IMR-90 (cell line): ENCODE results near the gene PDLIM5. TPM values are rescaled to one million over a fixed set of nuclear protein-coding genes. Genes with fewer than 3 reads are reported as not detected.

Experiments
- ATAC-seq: fragments of 200-7000 bp; cut with Tn5 transposase; 2 replicates; pipeline ENCODE4 v1.9.1; 2020; ENCODE audit warnings: low read depth, mild to moderate bottlenecking, moderate library complexity
- BruUV-seq: library from RNA; stranded (reverse); fragments of 400-500 nt; replicated peaks from 2 replicates; lab custom pipeline; 2021; lab: Mats Ljungman, UMichigan
- CTCF ChIA-PET: fragments of 300-600 bp; formaldehyde crosslinking; extraction: SDS; loops from one replicate; lab custom pipeline; 2021; ENCODE audit warnings: antibody characterized with exemption; lab: Yijun Ruan, JAX
- POLR2A ChIA-PET: fragments of 300-600 bp; sonication (Branson Sonifier 250); formaldehyde crosslinking; loops from one replicate; lab custom pipeline; 2022; ENCODE audit warnings: antibody characterized with exemption; ENCODE audit not compliant: unreplicated experiment; lab: Charles Lee
- DNase-seq: peaks from one replicate; pipeline ENCODE4 v3.0.0; 2013
- H2AFZ ChIP-seq: replicated peaks from 2 replicates; pipeline ENCODE3; 2013; ENCODE audit warnings: low read length, mild to moderate bottlenecking; ENCODE audit not compliant: poor library complexity
- H2AK5ac ChIP-seq: 2 replicates; pipeline ENCODE4 v1.6.1; 2013; ENCODE audit warnings: low read depth, low read length, inconsistent platforms
- H2AK9ac ChIP-seq: replicated peaks from 2 replicates; pipeline ENCODE3; 2013; ENCODE audit warnings: mild to moderate bottlenecking, low read depth, low read length, moderate library complexity; ENCODE audit not compliant: poor library complexity
- H2BK120ac ChIP-seq: 2 replicates; pipeline ENCODE4 v1.6.1; 2013; ENCODE audit warnings: low read depth, low read length, inconsistent platforms
- H2BK15ac ChIP-seq: 3 replicates; pipeline ENCODE4 v1.6.1; 2013; ENCODE audit warnings: low read depth, low read length, inconsistent platforms
- H2BK20ac ChIP-seq: 2 replicates; pipeline ENCODE4 v1.6.1; 2013; ENCODE audit warnings: low read depth, mild to moderate bottlenecking, inconsistent platforms, low read length, moderate library complexity
- H2BK5ac ChIP-seq: 2 replicates; pipeline ENCODE4 v1.6.1; 2013; ENCODE audit warnings: mild to moderate bottlenecking, low read depth, low read length, inconsistent platforms; ENCODE audit not compliant: poor library complexity, severe bottlenecking
- H3K14ac ChIP-seq: replicated peaks from 2 replicates; pipeline ENCODE4 v1.6.1; 2013; ENCODE audit warnings: low read depth, low read length, inconsistent platforms
- H3K18ac ChIP-seq: 2 replicates; pipeline ENCODE4 v1.6.1; 2013; ENCODE audit warnings: low read depth, low read length, control low read depth
- H3K23ac ChIP-seq: 2 replicates; pipeline ENCODE4 v1.6.1; 2013; ENCODE audit warnings: low read depth, low read length, inconsistent platforms
- H3K27ac ChIP-seq: 2 replicates; pipeline ENCODE4 v1.5.1; 2013; ENCODE audit warnings: mild to moderate bottlenecking, control low read depth, low read length; ENCODE audit not compliant: insufficient read depth
- H3K27me3 ChIP-seq: 2 replicates; pipeline ENCODE4 v1.6.1; 2013; ENCODE audit warnings: low read length; ENCODE audit not compliant: control insufficient read depth, insufficient read depth
- H3K36me3 ChIP-seq: 2 replicates; pipeline ENCODE4 v1.6.1; 2013; ENCODE audit warnings: low read length, mixed read lengths; ENCODE audit not compliant: control insufficient read depth, insufficient read depth
- H3K4ac ChIP-seq: 2 replicates; pipeline ENCODE4 v1.6.1; 2013; ENCODE audit warnings: low read depth, low read length, inconsistent platforms
- H3K4me1 ChIP-seq: 2 replicates; pipeline ENCODE4 v1.6.1; 2013; ENCODE audit warnings: low read length, mixed read lengths; ENCODE audit not compliant: control insufficient read depth, insufficient read depth
- H3K4me2 ChIP-seq: 2 replicates; pipeline ENCODE4 v1.6.1; 2013; ENCODE audit warnings: low read depth, mild to moderate bottlenecking, control low read depth, low read length, moderate library complexity
- H3K4me3 ChIP-seq: 2 replicates; pipeline ENCODE4 v1.5.1; 2013; ENCODE audit warnings: low read depth, mild to moderate bottlenecking, control low read depth, low read length, moderate library complexity; ENCODE audit not compliant: insufficient read depth
- H3K56ac ChIP-seq: 2 replicates; pipeline ENCODE4 v1.6.1; 2013; ENCODE audit warnings: low read length, inconsistent platforms; ENCODE audit not compliant: insufficient read depth; ENCODE audit errors: extremely low read depth
- H3K79me1 ChIP-seq, 2 experiments: 2 replicates each; pipeline ENCODE4 v1.6.1; 2013; ENCODE audit warnings: low read length in 2 of 2, inconsistent platforms in 1 of 2, low read depth in 1 of 2
- H3K9ac ChIP-seq: 2 replicates; pipeline ENCODE4 v1.6.1; 2013; ENCODE audit warnings: low read depth, low read length, control low read depth
- H3K9me1 ChIP-seq: 2 replicates; pipeline ENCODE4 v1.6.1; 2013; ENCODE audit warnings: low read length, inconsistent platforms; ENCODE audit not compliant: insufficient read depth
- H3K9me3 ChIP-seq: 2 replicates; pipeline ENCODE4 v1.6.1; 2013; ENCODE audit warnings: low read length; ENCODE audit not compliant: control insufficient read depth, insufficient read depth
- H4K20me1 ChIP-seq: 2 replicates; pipeline ENCODE4 v1.6.1; 2013; ENCODE audit warnings: low read length, inconsistent platforms; ENCODE audit not compliant: insufficient read depth
- H4K5ac ChIP-seq: 2 replicates; pipeline ENCODE4 v1.6.1; 2013; ENCODE audit warnings: mild to moderate bottlenecking, low read depth, low read length, control low read depth
- H4K8ac ChIP-seq, 2 experiments: 2 replicates each; pipeline ENCODE4 v1.6.1; 2013; ENCODE audit warnings: low read depth in 2 of 2, low read length in 2 of 2, control low read depth in 1 of 2, inconsistent platforms in 1 of 2
- H4K91ac ChIP-seq: 2 replicates; pipeline ENCODE4 v1.6.1; 2013; ENCODE audit warnings: low read depth, low read length, inconsistent platforms; ENCODE audit not compliant: insufficient read depth
- BHLHE40 ChIP-seq: fragments of 150-350 bp; IDR thresholded peaks from 2 replicates; pipeline ENCODE4 v1.6.1; 2016; ENCODE audit warnings: mild to moderate bottlenecking, low read depth, low read length
- CEBPB ChIP-seq: IDR thresholded peaks from 2 replicates; pipeline ENCODE4 v1.6.1; 2012; ENCODE audit warnings: low read depth, low read length, improper control_type of control experiment
- MAFK ChIP-seq: IDR thresholded peaks from 2 replicates; pipeline ENCODE4 v1.6.1; 2012; ENCODE audit warnings: low read depth, low read length, improper control_type of control experiment
- MAZ ChIP-seq: IDR thresholded peaks from 2 replicates; pipeline ENCODE4 v1.6.1; 2012; ENCODE audit warnings: low read depth, mild to moderate bottlenecking, low read length, improper control_type of control experiment, moderate library complexity, borderline replicate concordance
- POLR2A ChIP-seq: IDR thresholded peaks from 2 replicates; pipeline ENCODE4 v1.6.1; 2012; ENCODE audit warnings: mild to moderate bottlenecking, low read depth, low read length
- RCOR1 ChIP-seq: IDR thresholded peaks from 2 replicates; pipeline ENCODE4 v1.6.1; 2012; ENCODE audit warnings: mild to moderate bottlenecking, low read length, improper control_type of control experiment; ENCODE audit not compliant: insufficient replicate concordance
- RFX5 ChIP-seq: IDR thresholded peaks from 2 replicates; pipeline ENCODE4 v1.8.0; 2012; ENCODE audit warnings: low read depth, mild to moderate bottlenecking, low read length, moderate library complexity
- WGBS, 2 experiments: methylation state at CpG; one replicate each; pipeline versions ENCODE4 v1.1.5 to v1.1.7; 2013; ENCODE audit warnings: missing lambda C conversion rate in 2 of 2; ENCODE audit not compliant: insufficient read length in 1 of 2; ENCODE audit errors: extremely low coverage in 2 of 2; 5-methylcytosine and 5-hydroxymethylcytosine counted together
- dilution Hi-C: fragments of 300-500 bp; cut with HindIII; formaldehyde crosslinking; loops from one replicate; pipeline ENCODE4 v1.14.3; 2018; ENCODE audit warnings: low sequenced_read_pairs; ENCODE audit not compliant: unreplicated experiment
- in situ Hi-C: fragments of 300-500 bp; cut with MboI; formaldehyde crosslinking; loops from 3 replicates; pipeline ENCODE4 v1.14.3; 2019; ENCODE audit warnings: low sequenced_read_pairs, inconsistent platforms, mixed read lengths
- intact Hi-C: fragments of 100-400 bp; cut with micrococcal nuclease; formaldehyde crosslinking; loops from 2 replicates; pipeline ENCODE4 v1.10.0; 2022
- polyA plus RNA-seq, 3 experiments: library from polyadenylated mRNA; depleted of rRNA; stranded (reverse); fragments of >200 nt; gene quantifications; 2 replicates each; pipeline ENCODE4 v1.2.3, GENCODE V29; 2012; ENCODE audit warnings: low replicate concordance in 1 of 3
- total RNA-seq: library from RNA; depleted of rRNA; stranded (reverse); fragments of >200 nt; gene quantifications from 2 replicates; pipeline ENCODE4 v1.2.3, GENCODE V29; 2012
- TF ChIP-seq, protein P1 (sequence below): conservative IDR thresholded peaks from 2 replicates; pipeline ENCODE4 v1.5.1; 2012; ENCODE audit warnings: mild to moderate bottlenecking, low read depth, low read length, improper control_type of control experiment

PDLIM5 gene
- total and polyA plus RNA-seq, 2 of the 4 experiments (the other 2 are of a cell fraction): 96.5 to 188 TPM

DNA sequence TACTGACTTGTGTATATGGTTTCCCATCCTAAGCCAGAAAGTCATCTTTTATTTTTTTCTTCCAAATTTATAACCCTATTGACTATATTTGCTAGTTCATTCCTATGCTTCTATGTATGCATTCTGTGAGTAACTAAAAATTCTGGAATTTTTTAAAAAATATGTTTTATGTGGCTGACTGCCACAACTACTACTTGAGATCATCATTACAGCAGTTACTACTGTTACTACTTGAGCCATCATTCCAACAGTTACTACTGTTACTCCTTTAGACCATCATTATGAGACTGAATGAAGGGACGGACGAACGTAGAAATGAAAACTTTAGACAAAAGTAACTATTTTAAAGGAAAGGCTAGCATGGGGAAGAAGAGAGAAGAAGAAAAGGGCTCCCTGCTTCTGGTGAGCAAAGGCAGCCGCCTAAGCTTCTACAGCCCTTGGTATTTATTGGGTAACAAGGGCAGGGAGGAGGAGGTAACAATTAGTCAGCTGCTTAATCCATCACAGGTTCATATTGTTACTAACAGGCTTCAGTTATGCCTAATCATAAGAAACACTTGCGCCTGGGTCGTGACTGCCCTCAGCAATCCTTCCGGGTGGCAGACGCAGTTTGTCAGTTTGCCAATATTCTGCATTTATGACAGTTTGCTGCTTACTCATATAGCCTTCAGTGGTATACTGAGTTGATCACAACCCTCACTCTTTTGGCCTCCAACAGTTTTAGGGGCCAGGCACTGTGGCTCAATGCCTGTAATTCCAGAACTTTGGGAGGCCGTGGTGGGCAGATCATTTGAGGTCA lies 80.4 kb downstream of the PDLIM5 start:
- BruUV-seq: no TSS peak
- Histone ChIP-seq H3K9me1 (peaks cover 14% of the 10 kb centered on the region), H2BK15ac (no peak overlapping the region; the same call in 2 of the 3 replicates), H3K4me1 (peaks cover 15% of the 10 kb centered on the region), H2BK5ac (peak overlapping the region; percentile 9), H2BK20ac (no peak overlapping the region), H4K5ac (no peak overlapping the region), H4K8ac (no peak overlapping the region), H3K36me3 (peaks cover 2% of the 10 kb centered on the region; the same call in 1 of the 2 replicates), H2BK120ac (no peak overlapping the region), H2AK9ac (no peak overlapping the region), H2AK5ac (no peak overlapping the region), H3K9ac (no peak overlapping the region), H3K56ac (no peak overlapping the region), H3K18ac (peak overlapping the region; percentile 43; the same call in 1 of the 2 replicates), H3K4ac (no peak overlapping the region), H3K9me3 (no peaks in the 10 kb centered on the region), H3K4me3 (no peak overlapping the region), H3K79me1 (peaks cover 48 to 64% of the 10 kb centered on the region in 2 experiments), H2AFZ (no peak overlapping the region), H3K27ac (no peak overlapping the region), H3K14ac (0 out of 2 replicates have a peak overlapping the region, but pooled peaks have one; percentile 34), H4K20me1 (peaks cover 10% of the 10 kb centered on the region; the same call in 1 of the 2 replicates), H3K27me3 (no peaks in the 10 kb centered on the region), H3K23ac (no peak overlapping the region), H3K4me2 (no peak overlapping the region), H4K91ac (no peak overlapping the region)
- ChIA-PET POLR2A (no interaction called here), CTCF (interaction anchor here (0.6 kb wide), 1 partner anchor 28 kb away, joined by 3 read pairs; no protein-coding TSS in a partner anchor)
- dilution Hi-C loops: no loop called here
- in situ Hi-C loops: no loop called here
- intact Hi-C loops: no loop called here
- ATAC-seq (peak; percentile 48), DNase-seq (peak; percentile 57)
- TF ChIP-seq POLR2A: no peak
- no peak for TF ChIP-seq RFX5
- TF ChIP-seq MAZ: no peak
- TF ChIP-seq, protein P1, sequence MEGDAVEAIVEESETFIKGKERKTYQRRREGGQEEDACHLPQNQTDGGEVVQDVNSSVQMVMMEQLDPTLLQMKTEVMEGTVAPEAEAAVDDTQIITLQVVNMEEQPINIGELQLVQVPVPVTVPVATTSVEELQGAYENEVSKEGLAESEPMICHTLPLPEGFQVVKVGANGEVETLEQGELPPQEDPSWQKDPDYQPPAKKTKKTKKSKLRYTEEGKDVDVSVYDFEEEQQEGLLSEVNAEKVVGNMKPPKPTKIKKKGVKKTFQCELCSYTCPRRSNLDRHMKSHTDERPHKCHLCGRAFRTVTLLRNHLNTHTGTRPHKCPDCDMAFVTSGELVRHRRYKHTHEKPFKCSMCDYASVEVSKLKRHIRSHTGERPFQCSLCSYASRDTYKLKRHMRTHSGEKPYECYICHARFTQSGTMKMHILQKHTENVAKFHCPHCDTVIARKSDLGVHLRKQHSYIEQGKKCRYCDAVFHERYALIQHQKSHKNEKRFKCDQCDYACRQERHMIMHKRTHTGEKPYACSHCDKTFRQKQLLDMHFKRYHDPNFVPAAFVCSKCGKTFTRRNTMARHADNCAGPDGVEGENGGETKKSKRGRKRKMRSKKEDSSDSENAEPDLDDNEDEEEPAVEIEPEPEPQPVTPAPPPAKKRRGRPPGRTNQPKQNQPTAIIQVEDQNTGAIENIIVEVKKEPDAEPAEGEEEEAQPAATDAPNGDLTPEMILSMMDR: no peak
- TF ChIP-seq RCOR1: no peak
- TF ChIP-seq BHLHE40: no peak
- TF ChIP-seq CEBPB: peak; percentile 35
- no peak for TF ChIP-seq MAFK
- no CpG with 5 or more reads among the region's 9 CpGs for WGBS, 2 experiments
